Adrenal gland (tissue), 12 donors: Measurements from ENCODE around the gene FARSB. TPM values are rescaled to one million over a fixed set of nuclear protein-coding genes. Genes with fewer than 3 reads are reported as not detected.
A peak's percentile ranks its signal among the peaks of the same experiment; 100 is the strongest.

ENCODE experiments used
- DNase-seq, 7 donors: peaks; one replicate each; pipeline ENCODE4 v3.0.0-alpha.2; 2019 to 2020
- H3K27ac ChIP-seq, 5 donors: fragments of 200-600 bp; sonication (generic) in 4 of 5; 1 replicate in 3 of 5; 2 replicates in 2 of 5; pipeline versions ENCODE4 v1.5.1 to v1.8.0; 2016 to 2020; ENCODE audit warnings: mild to moderate bottlenecking in 1 of 5
- H3K27me3 ChIP-seq: fragments of 200-600 bp; 2 replicates; pipeline ENCODE4 v1.8.0; 2021
- H3K36me3 ChIP-seq, 2 donors: fragments of 200-600 bp; replicated peaks in 1 of 2; 1 replicate in 1 of 2; 2 replicates in 1 of 2; pipeline versions ENCODE4 v1.5.1 to v1.8.0; 2018 to 2022
- H3K4me1 ChIP-seq, 2 donors: fragments of 200-600 bp; replicated peaks in 1 of 2; 1 replicate in 1 of 2; 2 replicates in 1 of 2; pipeline versions ENCODE4 v1.5.1 to v1.8.0; 2018 to 2021
- H3K4me3 ChIP-seq, 4 donors: fragments of 200-600 bp; sonication (generic) in 3 of 4; one replicate each; pipeline ENCODE4 v1.5.1; 2016 to 2018
- H3K9me3 ChIP-seq, 3 donors: fragments of 200-600 bp; sonication (generic) in 1 of 3; replicated peaks in 1 of 3; 1 replicate in 2 of 3; 2 replicates in 1 of 3; pipeline versions ENCODE4 v1.5.1 to v1.8.0; 2016 to 2021
- POLR2A ChIP-seq, 2 donors: fragments of 450-650 bp; IDR thresholded peaks; one replicate each; pipeline ENCODE4 v1.6.1; 2017; ENCODE audit warnings: antibody characterized with exemption in 2 of 2, mild to moderate bottlenecking in 2 of 2, moderate library complexity in 1 of 2
- WGBS, 4 donors: extraction: QIAGEN DNeasy Blood & Tissue Kit in 2 of 4; methylation state at CpG; one replicate each; pipeline versions ENCODE4 v1.1.5 to v1.1.7; 2013 to 2017; 5-methylcytosine and 5-hydroxymethylcytosine counted together
- intact Hi-C, 2 donors: fragments of 100-400 bp; cut with DNase I; formaldehyde crosslinking; loops; one replicate each; pipeline versions ENCODE4 v1.14.1 to v1.15.0; 2022 to 2023
- polyA plus RNA-seq, 3 donors: library from polyadenylated mRNA; stranded (reverse); fragments of 200-250 nt in 2 of 3; fragments of 350-450 nt in 1 of 3; fragmentation: Illumina TruSeq in 1 of 3; extraction: RNeasy Lipid Tissue Mini Kit (QIAGEN cat#74804) in 1 of 3; gene quantifications; one replicate each; pipeline ENCODE4 v1.2.3, GENCODE V29; 2013 to 2014
- total RNA-seq, 9 donors: library from RNA; depleted of rRNA in 4 of 9; stranded (reverse); fragments of >200 nt in 4 of 9; fragments of 120-200 nt in 1 of 9; fragmentation: NEBNext Ultra II Directional in 1 of 9; extraction: Animal tissue kit (Norgen Biotek cat#: 25700) in 1 of 9; gene quantifications; one replicate each; pipeline versions ENCODE4 v1.1.0 to v1.2.4, GENCODE V29; 2013 to 2023
- TF ChIP-seq, protein P1 (sequence below), 6 experiments: fragments of 450-650 bp in 4 of 6; fragments of 200-600 bp in 2 of 6; sonication (generic) in 1 of 6; IDR thresholded peaks; 1 replicate in 5 of 6; 2 replicates in 1 of 6; pipeline versions ENCODE4 v1.5.1 to v1.8.0; 2016 to 2021; ENCODE audit warnings: antibody characterized with exemption in 6 of 6, mild to moderate bottlenecking in 2 of 6, moderate library complexity in 1 of 6
- donor health status: healthy with polysubstance abuse.
- donor health status: Bipolar disorder and iron deficiency.
- donor health status: DM: yes; HTN: yes; CAD: no.
- donor health status: DM: no; HTN: no; CAD: no.
- donor health status: DM: no; HTN: no; CAD: no.
- donor health status: DM: yes; HTN: yes; CAD: no.

The FARSB gene
- total and polyA plus RNA-seq, 12 donors: 7.2 to 55.9 (median 14.0) TPM

DNA sequence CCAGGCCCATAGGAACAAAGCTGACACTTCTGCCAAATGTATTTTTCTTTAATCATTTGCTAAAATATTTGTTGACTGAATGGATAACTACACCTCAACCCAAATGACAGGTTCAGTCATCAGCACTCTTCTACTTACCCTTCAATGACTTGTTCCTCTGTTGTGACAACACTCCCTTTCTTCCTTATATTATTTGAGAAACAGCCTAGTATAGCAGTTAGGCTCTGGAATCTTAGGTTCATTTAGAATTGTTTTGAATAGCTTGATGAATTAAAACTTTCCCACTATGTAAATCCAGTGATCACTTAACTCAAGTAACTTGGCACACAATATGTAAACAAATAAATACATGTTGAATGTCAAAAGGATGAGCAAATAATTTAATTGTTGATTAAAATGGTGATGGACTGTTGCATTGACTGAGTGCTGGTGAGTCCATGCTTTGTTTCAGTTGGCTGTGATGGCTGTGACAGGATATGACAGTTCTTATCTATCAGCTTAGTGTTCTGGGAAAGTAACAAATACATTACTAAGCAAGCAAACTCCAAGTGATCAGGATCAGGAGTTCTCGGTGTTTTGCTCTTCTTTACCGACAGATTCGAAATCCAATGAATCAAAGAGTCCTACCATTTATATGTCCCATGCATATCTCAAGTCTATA, 12.7 kb upstream of the FARSB start:
- no peaks in the 10 kb centered on the region for H3K9me3 ChIP-seq
- no peak overlapping the region for H3K4me3 ChIP-seq
- intact Hi-C loops: no loop called here
- H3K27me3 ChIP-seq: peaks cover 9% of the 10 kb centered on the region
- 91 to 94% (median 92%) methylated on average over 3 of the region's 3 CpGs for WGBS, 4 donors
- peaks cover 0 to 11% of the 10 kb centered on the region in 2 donors for H3K4me1 ChIP-seq
- TF ChIP-seq, protein P1, sequence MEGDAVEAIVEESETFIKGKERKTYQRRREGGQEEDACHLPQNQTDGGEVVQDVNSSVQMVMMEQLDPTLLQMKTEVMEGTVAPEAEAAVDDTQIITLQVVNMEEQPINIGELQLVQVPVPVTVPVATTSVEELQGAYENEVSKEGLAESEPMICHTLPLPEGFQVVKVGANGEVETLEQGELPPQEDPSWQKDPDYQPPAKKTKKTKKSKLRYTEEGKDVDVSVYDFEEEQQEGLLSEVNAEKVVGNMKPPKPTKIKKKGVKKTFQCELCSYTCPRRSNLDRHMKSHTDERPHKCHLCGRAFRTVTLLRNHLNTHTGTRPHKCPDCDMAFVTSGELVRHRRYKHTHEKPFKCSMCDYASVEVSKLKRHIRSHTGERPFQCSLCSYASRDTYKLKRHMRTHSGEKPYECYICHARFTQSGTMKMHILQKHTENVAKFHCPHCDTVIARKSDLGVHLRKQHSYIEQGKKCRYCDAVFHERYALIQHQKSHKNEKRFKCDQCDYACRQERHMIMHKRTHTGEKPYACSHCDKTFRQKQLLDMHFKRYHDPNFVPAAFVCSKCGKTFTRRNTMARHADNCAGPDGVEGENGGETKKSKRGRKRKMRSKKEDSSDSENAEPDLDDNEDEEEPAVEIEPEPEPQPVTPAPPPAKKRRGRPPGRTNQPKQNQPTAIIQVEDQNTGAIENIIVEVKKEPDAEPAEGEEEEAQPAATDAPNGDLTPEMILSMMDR (IDR thresholded peaks at IDR 0.05): no peak
- TF ChIP-seq POLR2A (IDR thresholded peaks at IDR 0.05): no peak
- H3K27ac ChIP-seq: no peak overlapping the region
- no peak for DNase-seq
- no peaks in the 10 kb centered on the region for H3K36me3 ChIP-seq

DNA sequence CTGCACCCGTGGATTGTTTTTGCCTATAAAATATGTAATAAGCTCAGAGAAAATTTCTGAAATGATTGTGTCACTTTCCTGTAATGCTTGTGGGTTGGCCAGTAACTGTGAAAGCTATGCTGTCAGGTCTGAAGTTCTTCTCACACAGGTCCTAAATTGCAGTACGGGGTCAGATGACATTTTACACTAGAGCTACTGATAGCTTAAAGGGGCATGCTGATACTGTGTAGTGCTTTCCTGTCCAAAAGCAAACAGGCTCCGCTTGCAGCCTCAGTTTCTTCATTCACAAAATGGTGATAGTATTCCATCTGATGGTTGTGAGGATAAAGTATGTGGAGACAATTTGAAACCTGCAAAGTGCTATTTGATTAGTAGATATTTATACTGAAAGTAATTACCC, 7.6 kb upstream of the FARSB start:
- intact Hi-C loops: no loop called here
- H3K27me3 ChIP-seq: no peaks in the 10 kb centered on the region
- H3K27ac ChIP-seq: no peak overlapping the region
- no peaks in the 10 kb centered on the region for H3K36me3 ChIP-seq
- H3K4me3 ChIP-seq: no peak overlapping the region
- no peaks in the 10 kb centered on the region for H3K4me1 ChIP-seq
- H3K9me3 ChIP-seq: no peaks in the 10 kb centered on the region
- no peak for DNase-seq
- TF ChIP-seq POLR2A (IDR thresholded peaks at IDR 0.05): no peak
- TF ChIP-seq, protein P1 (IDR thresholded peaks at IDR 0.05): no peak
- WGBS, 4 donors: 58 to 75% (median 71%) methylated on average over 3 of the region's 3 CpGs

DNA sequence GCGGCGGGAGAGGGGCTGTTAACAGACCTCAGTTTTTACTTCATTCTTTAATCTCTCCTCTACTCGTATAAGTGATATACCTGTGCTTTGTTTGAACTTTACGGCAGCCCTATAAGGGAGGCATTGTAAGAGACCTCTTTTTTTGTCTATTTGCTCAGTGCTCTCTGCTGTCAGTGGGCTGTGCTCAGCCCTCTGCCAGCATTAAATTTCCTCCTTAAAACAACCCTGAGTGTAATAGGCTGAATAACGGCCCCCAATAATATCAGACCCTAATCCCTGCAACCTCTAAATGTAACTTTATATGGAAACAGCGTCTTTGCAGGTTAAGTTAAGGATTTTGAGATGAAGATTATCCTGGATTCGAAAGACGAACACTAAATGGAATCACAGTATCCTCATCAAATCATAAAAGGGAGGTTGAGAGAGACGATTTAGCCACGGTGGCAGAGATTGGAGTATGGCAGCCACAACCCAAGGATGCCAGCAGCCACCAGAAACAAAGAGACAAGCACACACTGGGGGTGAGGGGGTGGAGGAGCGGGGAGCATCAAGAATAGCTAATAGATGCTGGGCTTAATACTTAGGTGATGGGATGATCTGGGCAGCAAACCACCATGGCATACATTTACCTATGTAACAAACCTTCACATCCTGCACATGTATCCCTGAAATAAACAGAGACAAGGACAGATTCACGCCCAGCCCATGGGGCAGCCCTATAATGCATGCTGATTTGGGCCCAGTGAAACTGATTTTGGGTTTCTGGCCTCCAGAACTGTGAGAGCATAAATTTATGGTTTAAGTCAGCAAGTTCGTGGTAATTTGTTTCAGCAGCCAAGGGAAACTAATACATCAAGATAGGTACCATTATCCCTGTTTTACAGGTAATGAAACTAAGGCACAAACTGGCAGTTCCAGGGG, 894 bp upstream of the FARSB start:
- H3K4me1 ChIP-seq: peaks cover 11 to 29% of the 10 kb centered on the region in 2 donors
- TF ChIP-seq POLR2A (IDR thresholded peaks at IDR 0.05): no peak
- TF ChIP-seq, protein P1 (IDR thresholded peaks at IDR 0.05): no peak
- H3K27ac ChIP-seq: peak overlapping the region in 3 of 5 donors; percentile 82 to 96 (median 92)
- H3K9me3 ChIP-seq: no peaks in the 10 kb centered on the region
- H3K4me3 ChIP-seq: peak overlapping the region in 2 of 4 donors; percentile 63 to 78
- H3K27me3 ChIP-seq: no peaks in the 10 kb centered on the region
- no peak for DNase-seq
- 12 to 20% (median 18%) methylated on average over 12 to 13 of the region's 13 CpGs for WGBS, 4 donors
- no peaks in the 10 kb centered on the region for H3K36me3 ChIP-seq
- intact Hi-C loops: no loop called here

DNA sequence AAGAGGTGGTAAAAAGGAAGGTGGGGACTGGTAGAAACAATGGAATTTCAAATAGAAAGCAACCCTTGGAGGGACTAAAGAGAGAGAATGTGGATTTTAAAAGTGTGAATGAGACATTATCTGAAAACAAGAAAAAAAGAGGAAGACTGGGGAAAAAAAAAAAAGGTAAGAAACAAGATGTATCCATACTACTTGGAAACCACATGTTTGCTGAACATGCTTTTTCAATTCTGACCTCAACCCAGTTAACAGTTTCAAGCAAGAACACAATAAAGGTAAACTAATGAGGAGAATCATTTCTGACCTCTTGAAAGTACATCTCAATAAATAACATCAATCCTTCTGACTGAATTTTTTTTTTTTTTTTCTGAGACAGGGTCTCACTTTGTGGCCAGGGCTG, 2.6 kb downstream of the FARSB start:
- intact Hi-C loops: no loop called here
- DNase-seq: no peak

More for the DNA sequence above, 2.6 kb downstream of the FARSB start:
- Histone ChIP-seq H3K36me3 (no peaks in the 10 kb centered on the region), H3K4me1 (peaks cover 11 to 29% of the 10 kb centered on the region in 2 donors), H3K27ac (no peak overlapping the region), H3K9me3 (no peaks in the 10 kb centered on the region), H3K27me3 (no peaks in the 10 kb centered on the region), H3K4me3 (no peak overlapping the region)
- no peak for TF ChIP-seq POLR2A (IDR thresholded peaks at IDR 0.05)
- TF ChIP-seq, protein P1 (IDR thresholded peaks at IDR 0.05): no peak
